H9 (cell line): Measurements from ENCODE around the gene ZNF865. TPM values are rescaled to one million over a fixed set of nuclear protein-coding genes. Genes with fewer than 3 reads are reported as not detected.

Experiments used
- DNase-seq: peaks from one replicate; pipeline ENCODE4 v3.0.0-alpha.2; 2017
- H2AFZ ChIP-seq: one replicate; pipeline ENCODE4 v1.6.1; 2013; ENCODE audit warnings: mild to moderate bottlenecking, low read length, control low read depth, moderate library complexity
- H2AK5ac ChIP-seq: 2 replicates; pipeline ENCODE4 v1.6.1; 2013; ENCODE audit warnings: low read length, control low read depth, mixed read lengths; ENCODE audit not compliant: insufficient read length
- H2BK120ac ChIP-seq: one replicate; pipeline ENCODE4 v1.6.1; 2013; ENCODE audit warnings: low read depth, mild to moderate bottlenecking, low read length, control low read depth, inconsistent platforms; ENCODE audit not compliant: poor library complexity, severe bottlenecking
- H2BK12ac ChIP-seq: 2 replicates; pipeline ENCODE4 v1.6.1; 2013; ENCODE audit warnings: low read length, control low read depth, mixed read lengths, low read depth; ENCODE audit not compliant: insufficient read length
- H2BK15ac ChIP-seq: 2 replicates; pipeline ENCODE4 v1.6.1; 2013; ENCODE audit warnings: low read depth, low read length, control low read depth
- H2BK20ac ChIP-seq: one replicate; pipeline ENCODE4 v1.6.1; 2013; ENCODE audit warnings: low read depth, mild to moderate bottlenecking, low read length, control low read depth, inconsistent platforms; ENCODE audit not compliant: poor library complexity, severe bottlenecking
- H2BK5ac ChIP-seq: 2 replicates; pipeline ENCODE4 v1.6.1; 2013; ENCODE audit warnings: low read length, control low read depth, mixed read lengths; ENCODE audit not compliant: insufficient read length
- H3K14ac ChIP-seq: 2 replicates; pipeline ENCODE4 v1.6.1; 2013; ENCODE audit warnings: low read length, control low read depth; ENCODE audit not compliant: insufficient read depth
- H3K18ac ChIP-seq: 2 replicates; pipeline ENCODE4 v1.6.1; 2013; ENCODE audit warnings: low read depth, mild to moderate bottlenecking, mixed read lengths, low read length, control low read depth; ENCODE audit not compliant: insufficient read length
- H3K23ac ChIP-seq: 2 replicates; pipeline ENCODE4 v1.6.1; 2013; ENCODE audit warnings: low read length, control low read depth, mixed read lengths, low read depth; ENCODE audit not compliant: insufficient read length
- H3K23me2 ChIP-seq: 2 replicates; pipeline ENCODE4 v1.6.1; 2013; ENCODE audit warnings: low read depth, mild to moderate bottlenecking, mixed read lengths, low read length, control low read depth; ENCODE audit not compliant: insufficient read length, poor library complexity, severe bottlenecking
- H3K27ac ChIP-seq: 2 replicates; pipeline ENCODE4 v1.5.1; 2013; ENCODE audit warnings: low read length, control low read depth, mixed read lengths, low read depth; ENCODE audit not compliant: insufficient read length
- H3K27me3 ChIP-seq: 2 replicates; pipeline ENCODE4 v1.6.1; 2013; ENCODE audit warnings: low read length, control low read depth, inconsistent platforms; ENCODE audit not compliant: insufficient read depth
- H3K4ac ChIP-seq: 2 replicates; pipeline ENCODE4 v1.6.1; 2013; ENCODE audit warnings: low read depth, mild to moderate bottlenecking, control low read depth, inconsistent platforms, low read length, moderate library complexity
- H3K4me1 ChIP-seq: 2 replicates; pipeline ENCODE4 v1.6.1; 2013; ENCODE audit warnings: low read length, control low read depth, inconsistent platforms; ENCODE audit not compliant: insufficient read depth
- H3K4me2 ChIP-seq: 2 replicates; pipeline ENCODE4 v1.6.1; 2013; ENCODE audit warnings: low read length, control low read depth, mixed read lengths; ENCODE audit not compliant: insufficient read length, insufficient read depth
- H3K56ac ChIP-seq: 2 replicates; pipeline ENCODE4 v1.6.1; 2013; ENCODE audit warnings: low read depth, mild to moderate bottlenecking, mixed read lengths, low read length, control low read depth; ENCODE audit not compliant: insufficient read length
- H3K79me1 ChIP-seq: 2 replicates; pipeline ENCODE4 v1.6.1; 2013; ENCODE audit warnings: low read depth, mild to moderate bottlenecking, moderate library complexity, low read length, control low read depth, inconsistent platforms; ENCODE audit not compliant: insufficient read depth, poor library complexity, severe bottlenecking
- H3K79me2 ChIP-seq: 2 replicates; pipeline ENCODE4 v1.6.1; 2013; ENCODE audit warnings: low read length, control low read depth, inconsistent platforms; ENCODE audit not compliant: insufficient read depth
- H3K9ac ChIP-seq: 2 replicates; pipeline ENCODE4 v1.6.1; 2013; ENCODE audit warnings: low read length, control low read depth, mixed read lengths; ENCODE audit not compliant: insufficient read length; ENCODE audit errors: extremely low read depth
- H3K9me3 ChIP-seq: one replicate; pipeline ENCODE4 v1.6.1; 2013; ENCODE audit warnings: low read depth, low read length, inconsistent platforms; ENCODE audit not compliant: control insufficient read depth
- H3T11ph ChIP-seq: one replicate; pipeline ENCODE4 v1.6.1; 2013; ENCODE audit warnings: mild to moderate bottlenecking, low read length, control low read depth, inconsistent platforms
- H4K20me1 ChIP-seq: one replicate; pipeline ENCODE4 v1.6.1; 2013; ENCODE audit not compliant: control insufficient read depth, insufficient read length, insufficient read depth
- H4K5ac ChIP-seq: 2 replicates; pipeline ENCODE4 v1.6.1; 2013; ENCODE audit warnings: low read depth, mild to moderate bottlenecking, mixed read lengths, low read length, control low read depth; ENCODE audit not compliant: insufficient read length
- H4K8ac ChIP-seq: replicated peaks from 2 replicates; pipeline ENCODE4 v1.6.1; 2013; ENCODE audit warnings: low read length, control low read depth, mixed read lengths, low read depth; ENCODE audit not compliant: insufficient read length
- H4K91ac ChIP-seq: 2 replicates; pipeline ENCODE4 v1.6.1; 2013; ENCODE audit warnings: low read depth, mild to moderate bottlenecking, moderate library complexity, mixed read lengths, low read length, control low read depth; ENCODE audit not compliant: insufficient read length
- H3K27ac Mint-ChIP-seq, 3 experiments: 2 replicates in 2 of 3; 3 replicates in 1 of 3; pipeline ENCODE4 v1.8.0; 2020 to 2021; ENCODE audit warnings: mixed read lengths in 3 of 3, mild to moderate bottlenecking in 1 of 3, moderate library complexity in 1 of 3
- H3K27me3 Mint-ChIP-seq: 2 replicates; pipeline ENCODE4 v1.8.0; 2021; ENCODE audit warnings: low read depth, mild to moderate bottlenecking, moderate library complexity, mixed read lengths
- H3K36me3 Mint-ChIP-seq, 3 experiments: 2 replicates in 2 of 3; 3 replicates in 1 of 3; pipeline ENCODE4 v1.8.0; 2020 to 2021; ENCODE audit warnings: low read depth in 3 of 3, mixed read lengths in 3 of 3; ENCODE audit not compliant: insufficient read depth in 1 of 3
- H3K4me1 Mint-ChIP-seq, 2 experiments: 2 replicates each; pipeline ENCODE4 v1.8.0; 2020; ENCODE audit warnings: mixed read lengths in 2 of 2
- H3K4me3 Mint-ChIP-seq, 2 experiments: 2 replicates in 1 of 2; 3 replicates in 1 of 2; pipeline ENCODE4 v1.8.0; 2020 to 2021; ENCODE audit warnings: mild to moderate bottlenecking in 2 of 2, mixed read lengths in 2 of 2, moderate library complexity in 1 of 2
- H3K9me3 Mint-ChIP-seq, 2 experiments: 2 replicates in 1 of 2; 3 replicates in 1 of 2; pipeline ENCODE4 v1.8.0; 2020; ENCODE audit warnings: mild to moderate bottlenecking in 2 of 2, mixed read lengths in 2 of 2, moderate library complexity in 1 of 2
- CTCF ChIP-seq: fragments of 200-600 bp; sonication (generic); conservative IDR thresholded peaks from 3 replicates; pipeline ENCODE4 v1.8.0; 2021; ENCODE audit warnings: antibody characterized with exemption, mild to moderate bottlenecking
- WGBS: extraction: QIAGEN DNeasy Blood & Tissue Kit; methylation state at CpG from one replicate; pipeline ENCODE4 v1.1.7; 2013; ENCODE audit warnings: missing lambda C conversion rate, low lambda C conversion rate, mixed read lengths; ENCODE audit not compliant: insufficient read length; ENCODE audit errors: extremely low coverage; 5-methylcytosine and 5-hydroxymethylcytosine counted together
- total RNA-seq: library from RNA; stranded (reverse); gene quantifications from 2 replicates; pipeline ENCODE4 v1.2.1, GENCODE V29; 2021

The ZNF865 gene
- total RNA-seq, 1 experiment from 2014 or later: 14.3 TPM

DNA sequence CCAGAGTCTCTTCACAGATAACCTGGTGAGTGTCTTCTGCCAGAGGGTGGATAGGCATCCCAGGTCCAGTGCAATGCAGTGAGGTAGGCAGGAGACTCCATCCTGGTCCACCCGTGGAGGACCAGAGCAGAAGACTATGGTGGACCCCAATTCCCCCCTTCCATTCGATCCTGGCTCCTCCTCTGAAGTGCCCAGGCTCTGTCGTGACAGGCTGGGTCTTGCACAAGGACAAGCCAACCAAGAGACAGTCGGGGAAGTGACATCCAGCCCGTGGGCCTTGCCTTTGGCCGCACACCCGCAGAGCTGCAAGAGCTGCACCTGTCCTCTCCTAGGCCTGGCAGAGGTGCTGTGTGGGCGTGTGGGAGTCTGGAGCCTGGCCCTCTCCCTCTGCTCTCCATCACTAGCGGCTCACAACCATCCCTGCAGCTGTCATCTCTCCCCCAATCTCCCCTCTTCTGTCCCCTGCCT, 15.8 kb downstream of the ZNF865 start:
- Histone ChIP-seq H4K91ac (no peak overlapping the region), H3K9ac (no peak overlapping the region), H3K23me2 (no peaks in the 10 kb centered on the region), H3K9me3 (no peaks in the 10 kb centered on the region), H3K23ac (no peak overlapping the region), H3K56ac (no peak overlapping the region), H2BK120ac (no peak overlapping the region), H2BK12ac (no peak overlapping the region), H2BK20ac (no peak overlapping the region), H3K27ac (no peak overlapping the region), H4K5ac (no peak overlapping the region), H3K14ac (no peak overlapping the region), H4K8ac (no peak overlapping the region), H2BK15ac (no peak overlapping the region), H2AFZ (no peak overlapping the region), H2BK5ac (no peak overlapping the region), H3K4me2 (no peak overlapping the region), H3K79me2 (no peaks in the 10 kb centered on the region), H3K4me1 (no peaks in the 10 kb centered on the region), H3K79me1 (no peaks in the 10 kb centered on the region), H3K27me3 (no peaks in the 10 kb centered on the region), H3K4ac (no peak overlapping the region), H3T11ph (no peak overlapping the region), H2AK5ac (no peak overlapping the region), H3K18ac (no peak overlapping the region), H4K20me1 (no peaks in the 10 kb centered on the region)
- peaks cover 21 to 41% (median 37%) of the 10 kb centered on the region in 3 experiments for H3K36me3 Mint-ChIP-seq
- TF ChIP-seq CTCF: no peak
- no CpG with 5 or more reads among the region's 9 CpGs for WGBS
- H3K27me3 Mint-ChIP-seq: peaks cover 2% of the 10 kb centered on the region
- H3K4me3 Mint-ChIP-seq: no peak overlapping the region
- no peak for DNase-seq
- H3K27ac Mint-ChIP-seq: no peak overlapping the region
- no peaks in the 10 kb centered on the region; a peak in 1 of 5 replicates for H3K9me3 Mint-ChIP-seq
- H3K4me1 Mint-ChIP-seq: peaks cover 10 to 14% of the 10 kb centered on the region in 2 experiments
